Measurements from ENCODE around the gene RBCK1. TPM values are rescaled to one million over a fixed set of nuclear protein-coding genes. Genes with fewer than 3 reads are reported as not detected.

The RBCK1 gene
- total and polyA plus RNA-seq, 10 of the 15 experiments (the other 5 are each of a cell fraction or from before 2014, with no cell fraction given), result 14.1 to 99.7 (median 76.0) TPM

- SMC1A ChIA-PET (ENCODE audit: uncharacterized antibody, unreplicated experiment), result interaction anchor here (0.6 kb wide), 1 partner anchor 1389 kb away, joined by 3 read pairs; no protein-coding TSS in a partner anchor
- Histone ChIP-seq H3K4me2 (ENCODE audit: control insufficient read depth, insufficient read depth) (no peak overlapping the region), H2AFZ (ENCODE audit: control insufficient read depth, low read depth, low read length) (no peak overlapping the region), H3K9ac (ENCODE audit: control insufficient read depth, insufficient read depth, low read length) (no peak overlapping the region), H3K4me3 (no peak overlapping the region), H3K9me3 (replicated peaks; ENCODE audit: control insufficient read depth, insufficient read depth, low read length) (no peaks in the 10 kb centered on the region; the same call in 1 of the 3 replicates), H4K20me1 (ENCODE audit: control insufficient read depth, insufficient read depth) (no peaks in the 10 kb centered on the region), H3K4me1 (ENCODE audit: control insufficient read depth, insufficient read depth, low read length) (peaks cover 3% of the 10 kb centered on the region; the same call in 1 of the 2 replicates), H3K79me2 (ENCODE audit: control insufficient read depth, insufficient read depth, low read length) (peaks cover 11% of the 10 kb centered on the region), H3K36me3 (ENCODE audit: control insufficient read depth in 2 of 2, insufficient read depth in 2 of 2, low read length in 1 of 2) (no peaks in the 10 kb centered on the region), H3K27me3 (replicated peaks in 1 of 2; ENCODE audit: control insufficient read depth in 2 of 2, insufficient read depth in 2 of 2, low read length in 1 of 2) (no peaks in the 10 kb centered on the region; a peak in 1 of 4 replicates), H3K27ac (ENCODE audit: control insufficient read depth, insufficient read depth) (no peak overlapping the region)
- FAIRE-seq, result no peak
- CTCF ChIA-PET, result interaction anchor here (0.6 kb wide), 1 partner anchor 104 kb away, joined by 3 read pairs; no protein-coding TSS in a partner anchor
- DNase-seq (ENCODE audit: low read depth, low spot score), result no peak
- TF ChIP-seq LARP7 (IDR thresholded peaks at IDR 0.05) (no peak), NR2C2 (IDR thresholded peaks at IDR 0.05; ENCODE audit: borderline replicate concordance, control insufficient read depth, insufficient read length, low read depth) (no peak), SMAD1 (IDR thresholded peaks at IDR 0.05; ENCODE audit: low read depth, partially characterized antibody) (no peak), PAX5 (IDR thresholded peaks at IDR 0.05; ENCODE audit: borderline replicate concordance, low read depth, low read length) (no peak), MTA2 (IDR thresholded peaks at IDR 0.05; ENCODE audit: low read depth) (no peak), GATAD2B (conservative IDR thresholded peaks at IDR 0.05; ENCODE audit: low read depth) (no peak), STAT3 (IDR thresholded peaks at IDR 0.05; ENCODE audit: low read depth, low read length) (no peak), EZH2 (IDR thresholded peaks at IDR 0.05; ENCODE audit: borderline replicate concordance, control insufficient read depth, low read depth, low read length) (no peak)
- TF ChIP-seq, protein P1, sequence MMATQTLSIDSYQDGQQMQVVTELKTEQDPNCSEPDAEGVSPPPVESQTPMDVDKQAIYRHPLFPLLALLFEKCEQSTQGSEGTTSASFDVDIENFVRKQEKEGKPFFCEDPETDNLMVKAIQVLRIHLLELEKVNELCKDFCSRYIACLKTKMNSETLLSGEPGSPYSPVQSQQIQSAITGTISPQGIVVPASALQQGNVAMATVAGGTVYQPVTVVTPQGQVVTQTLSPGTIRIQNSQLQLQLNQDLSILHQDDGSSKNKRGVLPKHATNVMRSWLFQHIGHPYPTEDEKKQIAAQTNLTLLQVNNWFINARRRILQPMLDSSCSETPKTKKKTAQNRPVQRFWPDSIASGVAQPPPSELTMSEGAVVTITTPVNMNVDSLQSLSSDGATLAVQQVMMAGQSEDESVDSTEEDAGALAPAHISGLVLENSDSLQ (IDR thresholded peaks at IDR 0.05), result no peak
- BruUV-seq (replicated peaks), result no TSS peak
- 98% methylated on average over 4 of the region's 4 CpGs for WGBS (ENCODE audit: insufficient coverage, insufficient replicate concordance, low lambda C conversion rate, missing lambda C conversion rate)
- no peak for ATAC-seq
- RAD21 ChIA-PET (ENCODE audit: unreplicated experiment), result no interaction called here
- POLR2A ChIA-PET, result no interaction called here
- intact Hi-C loops (cut with micrococcal nuclease; ENCODE audit: unreplicated experiment), result no loop called here
- in situ Hi-C loops (cut with MboI), result no loop called here
These were observed 4.0 kb upstream of the RBCK1 start for GRCh38 chr20:404088-404487.

Data from GM12878 (cell line).